ENCODE data around the gene ABCD1. TPM values are rescaled to one million over a fixed set of nuclear protein-coding genes. Genes with fewer than 3 reads are reported as not detected.

Gene ABCD1
- total and polyA plus RNA-seq, 9 of the 15 experiments (the other 6 are each of a cell fraction or from before 2014, with no cell fraction given): 0.07 to 6.9 (median 2.2) TPM

DNA sequence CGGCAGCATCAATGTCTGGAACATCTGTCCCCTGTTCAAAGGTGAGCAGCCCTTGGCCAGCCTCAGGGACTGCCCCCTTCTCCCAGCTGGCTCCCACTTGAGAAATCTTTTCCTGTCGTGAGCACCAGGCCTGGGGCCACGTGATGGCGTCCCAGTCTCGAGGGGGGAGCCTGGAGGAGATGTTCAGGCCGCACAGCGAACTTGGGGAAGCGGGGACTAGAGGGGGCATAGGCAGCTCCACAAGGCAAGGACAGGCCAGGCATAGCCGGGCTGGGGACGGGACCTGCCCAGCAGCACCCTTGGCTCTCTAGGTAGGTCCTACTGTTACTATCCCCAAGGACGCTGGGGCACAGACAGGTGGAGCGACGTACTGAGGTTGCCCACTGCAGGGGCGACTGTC is 34.2 kb upstream of the ABCD1 start:
- Histone ChIP-seq H3K9me1 (ENCODE audit: control insufficient read depth, insufficient read depth, low read length) (peaks cover 4% of the 10 kb centered on the region), H4K20me1 (replicated peaks; ENCODE audit: control insufficient read depth, insufficient read depth, low read length) (peaks cover 13% of the 10 kb centered on the region), H3K9ac (ENCODE audit: insufficient read depth in 1 of 2, low read depth in 2 of 2, low read length in 2 of 2) (peak overlapping the region; percentile 60 to 71; a peak in 2 of 4 replicates), H3K4me3 (peak overlapping the region; percentile 39), H2AFZ (ENCODE audit: low read depth, low read length) (no peak overlapping the region), H3K27me3 (ENCODE audit: control insufficient read depth in 2 of 2, insufficient read depth in 2 of 2, low read length in 2 of 2) (no peaks in the 10 kb centered on the region), H3K79me2 (ENCODE audit: control insufficient read depth, insufficient read depth, low read length) (peaks cover 37% of the 10 kb centered on the region), H3K36me3 (ENCODE audit: control insufficient read depth, insufficient read depth, low read length) (peaks cover 50% of the 10 kb centered on the region; the same call in 1 of the 3 replicates), H3K9me3 (replicated peaks; ENCODE audit: control insufficient read depth, insufficient read depth, low read depth, low read length) (no peaks in the 10 kb centered on the region), H3K27ac (ENCODE audit: extremely low read depth, low read depth, low read length) (no peak overlapping the region; the same call in 2 of the 3 replicates), H3K4me1 (replicated peaks in 1 of 2; ENCODE audit: control insufficient read depth in 2 of 2, insufficient read depth in 2 of 2, low read length in 2 of 2) (peaks cover 16 to 82% of the 10 kb centered on the region in 2 experiments; a peak in 4 of 5 replicates), H3K4me2 (ENCODE audit: insufficient read depth, low read length) (peak overlapping the region; percentile 82; the same call in 1 of the 2 replicates)
- in situ Hi-C loops (cut with MboI) (no loop called here), intact Hi-C loops (cut with micrococcal nuclease) (no loop called here)
- DNase-seq (ENCODE audit: extremely low read depth in 1 of 4, low spot score in 3 of 4): no peak
- BruUV-seq (replicated peaks): no TSS peak
- ATAC-seq: no peak
- ChIA-PET CTCF (ENCODE audit: low intra/inter-chr PET ratio) (no interaction called here), POLR2A (interaction anchor here (0.6 kb wide), 1 partner anchor 98 kb away, joined by 3 read pairs; no protein-coding TSS in a partner anchor)
- FAIRE-seq: no peak
- 80% methylated on average over 1 of the region's 14 CpGs for WGBS (ENCODE audit: insufficient coverage, low coverage, missing lambda C conversion rate)
- TF ChIP-seq, protein P1, sequence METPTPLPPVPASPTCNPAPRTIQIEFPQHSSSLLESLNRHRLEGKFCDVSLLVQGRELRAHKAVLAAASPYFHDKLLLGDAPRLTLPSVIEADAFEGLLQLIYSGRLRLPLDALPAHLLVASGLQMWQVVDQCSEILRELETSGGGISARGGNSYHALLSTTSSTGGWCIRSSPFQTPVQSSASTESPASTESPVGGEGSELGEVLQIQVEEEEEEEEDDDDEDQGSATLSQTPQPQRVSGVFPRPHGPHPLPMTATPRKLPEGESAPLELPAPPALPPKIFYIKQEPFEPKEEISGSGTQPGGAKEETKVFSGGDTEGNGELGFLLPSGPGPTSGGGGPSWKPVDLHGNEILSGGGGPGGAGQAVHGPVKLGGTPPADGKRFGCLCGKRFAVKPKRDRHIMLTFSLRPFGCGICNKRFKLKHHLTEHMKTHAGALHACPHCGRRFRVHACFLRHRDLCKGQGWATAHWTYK (CRISPR knock-in tag; IDR thresholded peaks at IDR 0.05): no peak
- TF ChIP-seq DDX20 (tag; IDR thresholded peaks at IDR 0.05; ENCODE audit: low read depth): no peak
- no peak for TF ChIP-seq HDAC8 (tag; IDR thresholded peaks at IDR 0.05)
- no peak for TF ChIP-seq U2AF1 (optimal IDR thresholded peaks at IDR 0.05; ENCODE audit: low read depth, low read length)
- TF ChIP-seq PHTF2 (CRISPR knock-in tag; IDR thresholded peaks at IDR 0.05): no peak
- TF ChIP-seq SRSF3 (IDR thresholded peaks at IDR 0.05; ENCODE audit: insufficient read depth, low read length): no peak
- no peak for TF ChIP-seq WHSC1 (IDR thresholded peaks at IDR 0.05; ENCODE audit: low read length)
- no peak for TF ChIP-seq ZNF253 (CRISPR knock-in tag; conservative IDR thresholded peaks at IDR 0.05)
- TF ChIP-seq, protein P2, sequence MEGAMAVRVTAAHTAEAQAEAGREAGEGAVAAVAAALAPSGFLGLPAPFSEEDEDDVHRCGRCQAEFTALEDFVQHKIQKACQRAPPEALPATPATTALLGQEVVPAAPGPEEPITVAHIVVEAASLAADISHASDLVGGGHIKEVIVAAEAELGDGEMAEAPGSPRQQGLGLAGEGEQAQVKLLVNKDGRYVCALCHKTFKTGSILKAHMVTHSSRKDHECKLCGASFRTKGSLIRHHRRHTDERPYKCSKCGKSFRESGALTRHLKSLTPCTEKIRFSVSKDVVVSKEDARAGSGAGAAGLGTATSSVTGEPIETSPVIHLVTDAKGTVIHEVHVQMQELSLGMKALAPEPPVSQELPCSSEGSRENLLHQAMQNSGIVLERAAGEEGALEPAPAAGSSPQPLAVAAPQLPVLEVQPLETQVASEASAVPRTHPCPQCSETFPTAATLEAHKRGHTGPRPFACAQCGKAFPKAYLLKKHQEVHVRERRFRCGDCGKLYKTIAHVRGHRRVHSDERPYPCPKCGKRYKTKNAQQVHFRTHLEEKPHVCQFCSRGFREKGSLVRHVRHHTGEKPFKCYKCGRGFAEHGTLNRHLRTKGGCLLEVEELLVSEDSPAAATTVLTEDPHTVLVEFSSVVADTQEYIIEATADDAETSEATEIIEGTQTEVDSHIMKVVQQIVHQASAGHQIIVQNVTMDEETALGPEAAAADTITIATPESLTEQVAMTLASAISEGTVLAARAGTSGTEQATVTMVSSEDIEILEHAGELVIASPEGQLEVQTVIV (CRISPR knock-in tag; IDR thresholded peaks at IDR 0.05; ENCODE audit: borderline replicate concordance): no peak
- TF ChIP-seq, protein P3, sequence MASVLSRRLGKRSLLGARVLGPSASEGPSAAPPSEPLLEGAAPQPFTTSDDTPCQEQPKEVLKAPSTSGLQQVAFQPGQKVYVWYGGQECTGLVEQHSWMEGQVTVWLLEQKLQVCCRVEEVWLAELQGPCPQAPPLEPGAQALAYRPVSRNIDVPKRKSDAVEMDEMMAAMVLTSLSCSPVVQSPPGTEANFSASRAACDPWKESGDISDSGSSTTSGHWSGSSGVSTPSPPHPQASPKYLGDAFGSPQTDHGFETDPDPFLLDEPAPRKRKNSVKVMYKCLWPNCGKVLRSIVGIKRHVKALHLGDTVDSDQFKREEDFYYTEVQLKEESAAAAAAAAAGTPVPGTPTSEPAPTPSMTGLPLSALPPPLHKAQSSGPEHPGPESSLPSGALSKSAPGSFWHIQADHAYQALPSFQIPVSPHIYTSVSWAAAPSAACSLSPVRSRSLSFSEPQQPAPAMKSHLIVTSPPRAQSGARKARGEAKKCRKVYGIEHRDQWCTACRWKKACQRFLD (CRISPR knock-in tag; IDR thresholded peaks at IDR 0.05): no peak
- TF ChIP-seq RBM22 (IDR thresholded peaks at IDR 0.05; ENCODE audit: low read depth, low read length, poor library complexity, severe bottlenecking): no peak
- no peak for TF ChIP-seq CTBP1 (IDR thresholded peaks at IDR 0.05; ENCODE audit: borderline replicate concordance)
- no peak for TF ChIP-seq ZNF766 (CRISPR knock-in tag; conservative IDR thresholded peaks at IDR 0.05)
